ENCODE results near the gene AACS. TPM values are rescaled to one million over a fixed set of nuclear protein-coding genes. Genes with fewer than 3 reads are reported as not detected.

Gene AACS
- total and polyA plus RNA-seq, 2 of the 4 experiments (the other 2 are of a cell fraction), result 22.0 to 24.9 TPM

DNA sequence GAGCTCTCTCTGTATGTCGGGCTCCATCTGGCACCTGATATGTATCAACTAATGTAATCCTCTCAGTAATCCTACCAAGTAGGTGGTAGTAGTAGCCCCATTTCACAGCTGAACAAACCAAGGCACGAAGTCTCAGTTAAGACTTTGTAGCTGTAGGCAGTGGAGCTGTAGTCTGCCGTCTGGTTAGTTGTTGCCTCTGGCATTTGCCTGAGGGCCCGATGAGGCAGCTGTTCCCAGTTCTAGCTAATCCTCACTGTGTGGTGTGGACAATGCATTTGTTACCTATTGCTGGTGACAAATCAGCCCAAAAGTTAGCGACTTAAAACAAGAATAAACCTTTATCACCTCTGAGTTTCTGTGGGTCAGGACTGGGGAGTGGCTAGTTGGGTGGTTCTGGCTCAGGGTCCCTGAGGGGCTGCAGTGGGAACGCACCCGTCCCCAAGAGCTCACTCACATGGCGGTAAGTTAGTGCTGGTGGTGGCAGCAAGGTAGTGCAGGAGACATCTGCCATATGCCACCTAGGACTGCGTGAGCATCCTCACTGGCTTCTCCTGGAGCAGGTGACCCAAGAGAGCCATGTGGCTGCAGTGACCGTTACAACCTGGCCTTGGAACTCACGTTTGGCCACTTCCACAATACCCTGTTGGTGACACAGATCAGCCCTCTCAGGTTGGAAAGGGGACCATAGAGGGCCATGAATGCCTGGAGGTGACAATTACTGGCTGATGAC lies 5.6 kb downstream of the AACS start (continued):
- no peak for TF ChIP-seq SMC3 (IDR thresholded peaks at IDR 0.05; ENCODE audit: low read depth, low read length)

DNA sequence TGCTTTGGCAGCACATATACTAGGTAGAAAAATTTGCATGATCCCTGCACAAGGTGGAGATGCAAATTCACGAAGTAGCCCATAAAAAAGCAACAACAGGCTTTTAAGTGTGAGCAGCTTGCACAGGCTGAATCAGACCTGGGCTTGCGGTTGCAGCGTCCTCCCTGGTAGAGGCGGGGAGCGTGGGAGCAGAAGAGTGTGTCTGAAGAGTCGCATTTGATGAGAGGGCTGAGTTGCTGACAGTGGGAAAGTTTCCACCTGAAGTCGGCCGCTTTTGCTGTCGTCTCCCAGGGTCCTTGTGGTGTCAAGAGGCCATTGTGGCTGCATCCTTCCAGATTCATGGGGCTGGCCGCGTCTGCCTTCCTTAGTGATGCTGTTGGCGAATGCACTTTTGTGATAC lies 6.2 kb downstream of the AACS start:
- H3K9ac ChIP-seq (ENCODE audit: low read depth, low read length), result no peak overlapping the region
- H2BK120ac ChIP-seq (ENCODE audit: low read depth, low read length), result no peak overlapping the region
- no peak overlapping the region for H3K4me2 ChIP-seq (ENCODE audit: low read depth, low read length)
- intact Hi-C loops (cut with micrococcal nuclease), result no loop called here
- H3K4me1 ChIP-seq (ENCODE audit: control insufficient read depth, insufficient read depth, low read length), result no peaks in the 10 kb centered on the region
- H3K36me3 ChIP-seq (ENCODE audit: control insufficient read depth, insufficient read depth, low read length), result peaks cover 19% of the 10 kb centered on the region
- H3K79me1 ChIP-seq (ENCODE audit: low read depth in 1 of 2, low read length in 2 of 2), result peaks cover 6 to 37% of the 10 kb centered on the region in 2 experiments
- H3K9me3 ChIP-seq (ENCODE audit: control insufficient read depth, insufficient read depth, low read length), result no peaks in the 10 kb centered on the region
- H3K14ac ChIP-seq (replicated peaks; ENCODE audit: low read depth, low read length), result no peak overlapping the region
- H3K18ac ChIP-seq (ENCODE audit: low read depth, low read length), result no peak overlapping the region
- H3K4ac ChIP-seq (ENCODE audit: low read depth, low read length), result no peak overlapping the region
- in situ Hi-C loops (cut with MboI; ENCODE audit: low sequenced_read_pairs), result no loop called here
- no peak overlapping the region for H3K56ac ChIP-seq (ENCODE audit: extremely low read depth, insufficient read depth, low read length)
- no peak overlapping the region for H2BK15ac ChIP-seq (ENCODE audit: low read depth, low read length)
- no peak overlapping the region for H2AK9ac ChIP-seq (replicated peaks; ENCODE audit: low read depth, low read length, poor library complexity)
- H3K9me1 ChIP-seq (ENCODE audit: insufficient read depth, low read length), result peaks cover 4% of the 10 kb centered on the region; the same call in 1 of the 2 replicates
- no peak overlapping the region for H4K5ac ChIP-seq (ENCODE audit: low read depth, low read length)
- no peaks in the 10 kb centered on the region for H3K27me3 ChIP-seq (ENCODE audit: control insufficient read depth, insufficient read depth, low read length)
- H2AK5ac ChIP-seq (ENCODE audit: low read depth, low read length), result no peak overlapping the region
- no peak overlapping the region for H3K4me3 ChIP-seq (ENCODE audit: insufficient read depth, low read depth, low read length)
- dilution Hi-C loops (cut with HindIII; ENCODE audit: low sequenced_read_pairs, unreplicated experiment), result no loop called here
- no peak overlapping the region for H2BK5ac ChIP-seq (ENCODE audit: low read depth, low read length, poor library complexity, severe bottlenecking)
- ChIA-PET CTCF (no interaction called here), POLR2A (ENCODE audit: unreplicated experiment) (no interaction called here)
- H3K27ac ChIP-seq (ENCODE audit: insufficient read depth, low read length), result no peak overlapping the region
- WGBS, 2 experiments (ENCODE audit: extremely low coverage in 2 of 2, insufficient read length in 1 of 2), result 100% methylated on average over 8 of the region's 12 CpGs; no CpG with 5 or more reads in 1 of the 2 experiments
- no peak overlapping the region for H2BK20ac ChIP-seq (ENCODE audit: low read depth, low read length)
- no peak overlapping the region for H2AFZ ChIP-seq (replicated peaks; ENCODE audit: low read length, poor library complexity)
- H3K23ac ChIP-seq (ENCODE audit: low read depth, low read length), result no peak overlapping the region
- H4K20me1 ChIP-seq (ENCODE audit: insufficient read depth, low read length), result 0 out of 2 replicates have a peak, but pooled peaks cover 5% of the 10 kb centered on the region
- no peak overlapping the region for H4K8ac ChIP-seq (ENCODE audit: low read depth in 2 of 2, low read length in 2 of 2)
- ATAC-seq (ENCODE audit: low read depth) (no peak), DNase-seq (no peak)
- BruUV-seq (replicated peaks), result no TSS peak
- no peak overlapping the region for H4K91ac ChIP-seq (ENCODE audit: insufficient read depth, low read depth, low read length)
- TF ChIP-seq RAD21 (IDR thresholded peaks at IDR 0.05; ENCODE audit: low read length) (no peak), MAZ (IDR thresholded peaks at IDR 0.05; ENCODE audit: borderline replicate concordance, low read depth, low read length) (no peak), CHD1 (IDR thresholded peaks at IDR 0.05; ENCODE audit: low read depth, low read length) (no peak), FOS (IDR thresholded peaks at IDR 0.05; ENCODE audit: low read depth, low read length) (no peak), BHLHE40 (IDR thresholded peaks at IDR 0.05; ENCODE audit: low read depth, low read length) (no peak), RFX5 (IDR thresholded peaks at IDR 0.05; ENCODE audit: low read depth, low read length) (no peak), NFE2L2 (IDR thresholded peaks at IDR 0.05; ENCODE audit: low read depth, low read length) (no peak), RCOR1 (IDR thresholded peaks at IDR 0.05; ENCODE audit: insufficient replicate concordance, low read length) (no peak), SMC3 (IDR thresholded peaks at IDR 0.05; ENCODE audit: low read depth, low read length) (no peak), CEBPB (IDR thresholded peaks at IDR 0.05; ENCODE audit: low read depth, low read length) (no peak)
- TF ChIP-seq, protein P1, sequence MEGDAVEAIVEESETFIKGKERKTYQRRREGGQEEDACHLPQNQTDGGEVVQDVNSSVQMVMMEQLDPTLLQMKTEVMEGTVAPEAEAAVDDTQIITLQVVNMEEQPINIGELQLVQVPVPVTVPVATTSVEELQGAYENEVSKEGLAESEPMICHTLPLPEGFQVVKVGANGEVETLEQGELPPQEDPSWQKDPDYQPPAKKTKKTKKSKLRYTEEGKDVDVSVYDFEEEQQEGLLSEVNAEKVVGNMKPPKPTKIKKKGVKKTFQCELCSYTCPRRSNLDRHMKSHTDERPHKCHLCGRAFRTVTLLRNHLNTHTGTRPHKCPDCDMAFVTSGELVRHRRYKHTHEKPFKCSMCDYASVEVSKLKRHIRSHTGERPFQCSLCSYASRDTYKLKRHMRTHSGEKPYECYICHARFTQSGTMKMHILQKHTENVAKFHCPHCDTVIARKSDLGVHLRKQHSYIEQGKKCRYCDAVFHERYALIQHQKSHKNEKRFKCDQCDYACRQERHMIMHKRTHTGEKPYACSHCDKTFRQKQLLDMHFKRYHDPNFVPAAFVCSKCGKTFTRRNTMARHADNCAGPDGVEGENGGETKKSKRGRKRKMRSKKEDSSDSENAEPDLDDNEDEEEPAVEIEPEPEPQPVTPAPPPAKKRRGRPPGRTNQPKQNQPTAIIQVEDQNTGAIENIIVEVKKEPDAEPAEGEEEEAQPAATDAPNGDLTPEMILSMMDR (conservative IDR thresholded peaks at IDR 0.05; ENCODE audit: low read depth, low read length), result no peak
- TF ChIP-seq, protein P2, sequence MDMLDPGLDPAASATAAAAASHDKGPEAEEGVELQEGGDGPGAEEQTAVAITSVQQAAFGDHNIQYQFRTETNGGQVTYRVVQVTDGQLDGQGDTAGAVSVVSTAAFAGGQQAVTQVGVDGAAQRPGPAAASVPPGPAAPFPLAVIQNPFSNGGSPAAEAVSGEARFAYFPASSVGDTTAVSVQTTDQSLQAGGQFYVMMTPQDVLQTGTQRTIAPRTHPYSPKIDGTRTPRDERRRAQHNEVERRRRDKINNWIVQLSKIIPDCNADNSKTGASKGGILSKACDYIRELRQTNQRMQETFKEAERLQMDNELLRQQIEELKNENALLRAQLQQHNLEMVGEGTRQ (IDR thresholded peaks at IDR 0.05; ENCODE audit: low read depth, low read length), result no peak
- TF ChIP-seq, protein P3, sequence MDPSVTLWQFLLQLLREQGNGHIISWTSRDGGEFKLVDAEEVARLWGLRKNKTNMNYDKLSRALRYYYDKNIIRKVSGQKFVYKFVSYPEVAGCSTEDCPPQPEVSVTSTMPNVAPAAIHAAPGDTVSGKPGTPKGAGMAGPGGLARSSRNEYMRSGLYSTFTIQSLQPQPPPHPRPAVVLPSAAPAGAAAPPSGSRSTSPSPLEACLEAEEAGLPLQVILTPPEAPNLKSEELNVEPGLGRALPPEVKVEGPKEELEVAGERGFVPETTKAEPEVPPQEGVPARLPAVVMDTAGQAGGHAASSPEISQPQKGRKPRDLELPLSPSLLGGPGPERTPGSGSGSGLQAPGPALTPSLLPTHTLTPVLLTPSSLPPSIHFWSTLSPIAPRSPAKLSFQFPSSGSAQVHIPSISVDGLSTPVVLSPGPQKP (IDR thresholded peaks at IDR 0.05; ENCODE audit: borderline replicate concordance, low read depth, low read length), result no peak
